Progenitor cell of endocrine pancreas (in vitro differentiated cells): Measurements from ENCODE around the gene PPP1R14D. TPM values are rescaled to one million over a fixed set of nuclear protein-coding genes. Genes with fewer than 3 reads are reported as not detected.

Experiments
- DNase-seq: peaks from one replicate; pipeline ENCODE4 v3.0.0; 2021; ENCODE audit warnings: low spot score; ENCODE audit not compliant: unreplicated experiment
- H3K27ac Mint-ChIP-seq: 2 replicates; pipeline ENCODE4 v1.8.0; 2021; ENCODE audit warnings: mild to moderate bottlenecking, moderate library complexity, mixed read lengths
- H3K27me3 Mint-ChIP-seq: 2 replicates; pipeline ENCODE4 v1.8.0; 2021; ENCODE audit warnings: mixed read lengths
- H3K36me3 Mint-ChIP-seq: 2 replicates; pipeline ENCODE4 v1.8.0; 2022; ENCODE audit warnings: mixed read lengths; ENCODE audit not compliant: insufficient read depth
- H3K4me1 Mint-ChIP-seq: 2 replicates; pipeline ENCODE4 v1.8.0; 2021; ENCODE audit warnings: low read depth, mixed read lengths
- H3K4me3 Mint-ChIP-seq: 2 replicates; pipeline ENCODE4 v1.8.0; 2021; ENCODE audit warnings: low read depth, mild to moderate bottlenecking, moderate library complexity, mixed read lengths
- H3K9me3 Mint-ChIP-seq: 2 replicates; pipeline ENCODE4 v1.8.0; 2021; ENCODE audit warnings: low read depth, mixed read lengths
- CTCF ChIP-seq: fragments of 200-600 bp; sonication (generic); IDR thresholded peaks from one replicate; pipeline ENCODE4 v1.5.0; 2021; ENCODE audit warnings: antibody characterized with exemption, mild to moderate bottlenecking; ENCODE audit not compliant: unreplicated experiment
- total RNA-seq: library from RNA; stranded (reverse); gene quantifications from 2 replicates; pipeline ENCODE4 v1.2.1, GENCODE V29; 2021

PPP1R14D gene
- total RNA-seq, 1 donor from 2014 or later: 0.81 TPM

- no peak overlapping the region for H3K27ac Mint-ChIP-seq
- H3K36me3 Mint-ChIP-seq: peaks cover 13% of the 10 kb centered on the region
- no peak for TF ChIP-seq CTCF
- no peak for DNase-seq
- no peaks in the 10 kb centered on the region for H3K4me1 Mint-ChIP-seq
- H3K9me3 Mint-ChIP-seq: no peaks in the 10 kb centered on the region
- H3K27me3 Mint-ChIP-seq: no peaks in the 10 kb centered on the region
- no peak overlapping the region for H3K4me3 Mint-ChIP-seq
Observed at GRCh38 chr15:40836020-40836419, 7.5 kb upstream of the PPP1R14D start.

DNA sequence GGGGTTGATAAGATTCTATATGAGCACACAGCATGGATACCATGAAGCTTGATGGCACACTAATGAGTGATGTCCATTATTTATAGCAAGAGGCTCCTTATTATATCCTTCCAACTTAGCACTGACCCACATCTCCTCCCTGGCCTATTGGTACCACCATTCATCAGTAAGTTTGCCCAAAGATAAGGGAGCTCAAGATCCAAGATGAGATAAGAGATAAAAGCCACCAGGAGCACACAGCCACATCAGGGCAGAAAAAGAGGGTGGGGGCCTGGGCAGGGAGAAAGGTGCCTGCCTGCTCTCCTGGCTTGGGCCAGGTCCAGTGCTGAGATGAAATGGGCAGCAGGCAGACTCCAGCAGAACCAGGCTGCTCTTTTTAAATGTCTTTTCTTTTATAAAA, 4.4 kb upstream of the PPP1R14D start:
- DNase-seq: no peak
- no peaks in the 10 kb centered on the region for H3K27me3 Mint-ChIP-seq
- H3K4me1 Mint-ChIP-seq: peaks cover 5% of the 10 kb centered on the region
- no peak overlapping the region for H3K27ac Mint-ChIP-seq
- H3K4me3 Mint-ChIP-seq: no peak overlapping the region
- no peak for TF ChIP-seq CTCF
- peaks cover 11% of the 10 kb centered on the region for H3K36me3 Mint-ChIP-seq
- no peaks in the 10 kb centered on the region for H3K9me3 Mint-ChIP-seq

GRCh38 chr15:40831861-40832260, 3.4 kb upstream of the PPP1R14D start:
- peaks cover 11% of the 10 kb centered on the region for H3K36me3 Mint-ChIP-seq
- no peaks in the 10 kb centered on the region for H3K9me3 Mint-ChIP-seq
- no peak for DNase-seq
- TF ChIP-seq CTCF: no peak
- H3K27ac Mint-ChIP-seq: no peak overlapping the region
- peaks cover 5% of the 10 kb centered on the region for H3K4me1 Mint-ChIP-seq
- H3K27me3 Mint-ChIP-seq: no peaks in the 10 kb centered on the region
- no peak overlapping the region for H3K4me3 Mint-ChIP-seq

GRCh38 chr15:40830884-40831283, 2.4 kb upstream of the PPP1R14D start:
- Mint-ChIP-seq H3K4me1 (peaks cover 5% of the 10 kb centered on the region), H3K27ac (peak overlapping the region; percentile 37), H3K4me3 (no peak overlapping the region)

DNA sequence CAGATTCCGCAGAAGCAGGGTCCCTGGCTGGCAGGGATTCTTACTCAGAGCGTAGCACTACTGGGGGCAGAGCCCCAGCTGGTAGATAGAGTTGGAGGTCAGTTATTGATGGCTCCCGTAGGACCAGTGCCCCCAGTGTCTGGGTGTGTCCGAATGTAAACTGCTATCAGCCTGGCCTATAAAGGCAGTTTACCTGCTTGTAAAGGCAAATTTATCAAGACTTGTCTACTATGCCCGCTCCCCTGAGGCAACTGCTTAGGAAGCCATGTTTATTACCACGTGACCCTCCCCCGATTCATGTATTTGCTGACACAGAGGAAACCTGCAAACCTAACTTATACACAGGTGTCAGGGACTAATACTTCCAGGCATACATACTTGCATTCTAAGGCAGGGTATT, 607 bp upstream of the PPP1R14D start:
- TF ChIP-seq CTCF: no peak
- Mint-ChIP-seq H3K27ac (peak overlapping the region; percentile 20), H3K27me3 (no peaks in the 10 kb centered on the region), H3K9me3 (no peaks in the 10 kb centered on the region), H3K4me3 (no peak overlapping the region), H3K36me3 (peaks cover 8% of the 10 kb centered on the region), H3K4me1 (peaks cover 9% of the 10 kb centered on the region)
- DNase-seq: no peak

More at GRCh38 chr15:40830884-40831283, 2.4 kb upstream of the PPP1R14D start:
- no peak for DNase-seq
- no peak for TF ChIP-seq CTCF
- no peaks in the 10 kb centered on the region for H3K27me3 Mint-ChIP-seq
- H3K9me3 Mint-ChIP-seq: no peaks in the 10 kb centered on the region
- H3K36me3 Mint-ChIP-seq: peaks cover 11% of the 10 kb centered on the region
